Left colon (tissue), 2 donors: ENCODE results near the gene HIF3A. TPM values are rescaled to one million over a fixed set of nuclear protein-coding genes. Genes with fewer than 3 reads are reported as not detected.
A peak's percentile ranks its signal among the peaks of the same experiment; 100 is the strongest.
"Not testable (repeated sequence)": the region's sequence is repeated elsewhere in the genome, so short reads cannot be mapped to it uniquely, and the experiment has no call there.

Source experiments
- ATAC-seq: fragments of 200-7000 bp; cut with Tn5 transposase; one replicate; pipeline ENCODE4 v1.9.1; 2020; ENCODE audit warnings: mild to moderate bottlenecking, moderate library complexity
- DNase-seq, 2 donors: peaks; one replicate each; pipeline ENCODE4 v3.0.0-alpha.2; 2020
- intact Hi-C, 2 donors: fragments of 100-400 bp; cut with DNase I in 1 of 2; cut with micrococcal nuclease in 1 of 2; formaldehyde crosslinking; loops; one replicate each; pipeline versions ENCODE4 v1.11.2 to v1.14.0; 2022; cut with DNase I, micrococcal nuclease
- total RNA-seq, 2 donors: library from RNA; stranded (reverse); fragmentation: NEBNext Ultra II Directional; extraction: Animal tissue kit (Norgen Biotek cat#: 25700); gene quantifications; one replicate each; pipeline ENCODE4 v1.2.1, GENCODE V29; 2021
- donor health status: DM: no; HTN: no; CAD: no.
- donor health status: DM: yes; HTN: yes; CAD: no.

The HIF3A gene
- total RNA-seq, 2 donors from 2014 or later, result 12.0 to 14.6 TPM

DNA sequence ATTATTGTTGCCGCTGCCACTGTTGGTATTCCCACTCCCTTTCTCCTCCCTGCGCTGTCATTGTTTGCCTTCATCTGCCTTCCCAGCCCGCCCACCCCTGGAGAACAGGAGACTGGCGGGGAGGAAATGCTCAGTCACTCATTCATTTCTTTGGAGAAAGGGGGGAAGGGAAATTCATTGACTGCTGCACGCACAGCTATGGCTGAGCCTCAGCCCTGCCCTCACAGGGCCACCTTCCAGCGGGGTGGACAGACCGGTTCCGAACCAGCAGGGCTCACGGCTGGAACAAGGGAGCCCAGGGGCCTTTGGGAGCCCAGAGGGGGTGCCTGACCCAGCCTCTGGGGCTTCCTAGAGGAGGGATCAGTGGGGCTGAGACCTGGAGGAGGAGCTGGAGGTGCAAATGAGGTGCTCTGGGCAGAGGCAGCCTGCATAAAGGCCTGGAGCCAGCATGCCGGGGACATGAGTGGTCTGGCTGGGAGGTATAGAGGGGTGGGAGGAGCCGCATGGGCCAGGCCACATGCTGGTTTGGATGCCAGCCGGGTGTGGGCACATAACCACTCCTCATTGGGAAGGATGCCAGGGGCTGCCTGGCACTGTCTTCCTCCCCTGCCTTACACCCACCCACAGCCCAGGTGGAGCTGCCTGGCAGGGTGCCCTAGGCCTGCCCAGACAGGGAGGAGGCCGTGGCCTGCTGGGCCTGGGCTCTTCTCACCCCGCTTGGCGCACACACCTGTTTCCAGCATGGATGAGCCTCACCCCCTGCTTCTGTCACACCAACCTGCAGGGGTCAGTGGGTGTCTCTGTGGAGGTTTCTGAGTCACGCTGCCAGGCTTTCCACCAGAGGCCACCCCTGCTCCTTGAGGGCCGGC lies 76.9 kb downstream of the HIF3A start:
- intact Hi-C loops, result no loop called here

DNA sequence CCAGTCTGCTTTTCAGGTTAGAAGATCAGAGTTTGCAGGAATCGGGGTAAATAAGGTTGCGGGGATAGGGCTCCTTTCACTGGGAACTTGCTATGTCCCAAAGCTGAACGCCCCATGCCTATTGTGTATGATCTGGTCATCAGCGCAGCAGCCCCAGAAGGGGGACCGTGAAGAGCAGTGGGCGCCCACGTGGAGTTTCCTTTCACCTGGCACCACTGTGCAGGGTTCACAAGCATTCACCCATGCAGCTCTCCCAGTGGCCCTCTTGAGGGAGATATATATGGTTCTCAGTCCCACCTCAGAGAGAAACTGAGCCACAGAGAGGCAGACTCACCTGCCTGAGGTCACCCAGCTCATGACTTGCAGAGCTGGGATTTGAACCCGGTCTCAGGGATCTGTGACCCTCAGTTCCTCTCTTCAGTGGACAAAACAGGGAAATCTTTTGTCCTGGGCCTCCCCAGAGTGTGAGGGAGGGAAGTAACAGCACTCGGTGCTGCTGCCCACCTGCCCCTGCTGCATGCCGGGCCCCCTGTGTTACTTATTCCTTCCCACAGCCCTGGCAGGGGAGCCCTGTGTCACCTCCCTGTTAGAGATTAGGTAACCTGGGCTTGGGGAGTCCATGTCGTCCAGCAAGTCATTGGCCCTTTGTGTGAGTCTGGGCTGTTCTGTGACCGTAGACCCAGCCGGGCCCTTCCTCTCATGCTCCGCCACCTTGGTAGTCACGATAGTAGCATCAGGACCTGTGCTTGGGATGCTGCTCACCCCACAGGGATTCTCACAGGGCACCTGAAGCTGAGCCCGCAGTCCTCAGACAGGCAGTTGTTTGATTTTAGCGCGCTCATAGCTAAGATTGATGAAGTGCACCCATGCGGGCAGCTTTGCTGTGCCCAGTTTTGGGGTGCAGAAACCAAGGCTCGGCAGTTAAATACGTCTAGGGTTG lies 78.0 kb downstream of the HIF3A start:
- no peak for DNase-seq
- intact Hi-C loops, result no loop called here
- ATAC-seq, result no peak

More for the DNA sequence above, 76.9 kb downstream of the HIF3A start:
- ATAC-seq, result peak; percentile 95
- DNase-seq, result peak; percentile 94 to 97

DNA sequence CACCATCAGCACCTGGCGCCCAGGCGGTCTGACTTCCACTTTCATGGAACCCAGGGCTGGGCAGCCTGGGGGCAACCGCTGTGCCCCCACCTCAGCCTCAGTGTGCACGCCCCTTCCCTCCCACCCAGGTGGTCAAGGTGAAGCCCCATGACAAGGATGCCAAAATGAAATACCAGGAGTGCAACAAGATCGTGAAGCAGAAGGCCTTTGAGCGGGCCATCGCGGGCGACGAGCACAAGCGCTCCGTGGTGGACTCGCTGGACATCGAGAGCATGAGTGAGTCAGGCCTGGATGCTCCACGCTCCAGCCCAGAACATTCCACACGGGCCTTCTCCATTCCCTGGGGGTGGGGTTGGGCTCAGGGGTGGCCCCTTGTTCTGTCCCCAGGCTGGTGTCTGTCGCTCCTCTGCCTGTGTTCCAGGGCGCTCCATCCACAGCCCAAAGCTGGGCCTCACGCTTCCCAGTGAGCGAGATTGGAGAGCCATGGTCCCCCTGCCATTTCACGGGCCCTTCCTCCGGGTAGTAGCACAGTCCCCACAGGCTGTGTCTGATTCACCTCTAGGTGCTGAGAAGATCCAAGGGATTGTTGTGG lies 78.7 kb downstream of the HIF3A start:
- DNase-seq, ATAC-seq, intact Hi-C loops: not testable (repeated sequence)

DNA sequence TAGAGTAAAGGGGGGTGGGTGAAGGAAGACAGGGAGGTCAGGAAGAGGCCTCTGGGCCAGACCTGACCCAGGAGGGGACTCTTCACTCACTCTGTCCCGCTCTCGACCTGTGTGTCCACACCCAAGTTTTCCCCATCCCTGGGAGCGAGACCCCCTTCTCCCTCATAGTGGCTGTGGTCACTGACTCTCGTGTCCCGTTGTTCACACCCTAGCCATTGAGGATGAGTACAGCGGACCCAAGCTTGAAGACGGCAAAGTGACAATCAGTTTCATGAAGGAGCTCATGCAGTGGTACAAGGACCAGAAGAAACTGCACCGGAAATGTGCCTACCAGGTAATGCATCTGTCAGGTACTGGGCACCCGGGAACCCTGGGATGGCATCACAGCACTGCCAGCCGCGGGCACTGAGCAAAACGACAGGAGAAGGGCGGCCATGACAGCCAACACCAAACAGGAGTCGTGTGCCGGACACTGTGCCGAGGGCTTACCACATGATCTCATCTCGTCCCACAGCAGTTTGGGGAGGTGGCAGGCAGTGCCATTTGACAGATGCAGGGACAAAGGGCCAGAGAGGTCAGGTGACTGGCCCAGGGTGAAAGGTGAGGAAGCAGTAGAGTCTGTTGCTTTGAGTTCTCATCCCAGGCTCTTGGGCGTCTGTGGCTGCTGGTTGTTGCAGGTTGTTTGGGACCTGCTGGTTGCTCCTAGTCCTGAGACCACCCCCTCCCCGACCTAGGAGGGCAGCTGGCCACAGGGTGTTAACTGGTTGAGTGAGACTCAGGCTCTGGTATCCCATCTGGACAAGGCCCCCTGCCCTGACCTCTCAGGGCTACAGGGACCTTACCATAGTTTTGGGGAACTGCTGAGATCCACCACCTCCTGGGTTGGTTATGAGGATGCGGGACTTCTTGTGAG lies 79.7 kb downstream of the HIF3A start:
- no peak for DNase-seq
- ATAC-seq, result no peak
- intact Hi-C loops, result no loop called here

DNA sequence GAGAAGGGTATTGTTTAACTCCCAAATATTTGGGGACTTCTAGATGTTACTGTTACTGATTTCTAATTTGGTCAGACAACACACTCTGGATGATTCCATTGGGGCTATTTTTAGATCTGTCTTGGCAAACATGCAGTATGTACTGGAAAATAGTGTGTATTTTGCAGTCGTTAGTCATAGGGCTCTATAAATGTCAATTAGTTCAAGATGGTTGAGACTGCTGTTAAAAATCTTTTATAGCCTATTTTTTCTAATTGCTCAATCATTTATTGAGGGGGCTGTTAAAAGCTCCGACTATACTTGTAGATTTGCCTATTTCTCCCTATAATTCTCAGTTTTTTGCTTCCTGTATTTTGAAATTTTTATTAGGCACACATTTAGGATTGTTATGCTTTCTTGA lies 81.4 kb downstream of the HIF3A start:
- ATAC-seq, result no peak
- intact Hi-C loops, result no loop called here

DNA sequence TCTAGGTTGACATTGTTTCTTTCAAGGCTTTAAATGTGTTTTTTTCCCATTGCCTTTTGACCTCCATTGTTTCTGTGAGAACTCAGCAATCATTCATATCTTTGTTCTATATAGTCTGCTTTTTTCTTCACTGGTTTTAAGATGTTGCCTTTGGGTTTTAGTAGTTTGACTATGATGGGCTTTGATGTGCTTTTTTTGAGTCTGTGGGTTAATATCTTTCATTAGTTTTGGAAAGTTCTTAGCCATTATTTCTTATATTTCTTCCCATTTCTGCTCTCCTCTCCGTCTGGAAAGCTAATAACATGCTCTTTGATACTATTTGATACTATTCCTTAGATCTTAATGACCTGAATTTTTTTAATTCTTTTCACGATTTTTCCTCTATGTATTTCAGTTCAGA lies 83.8 kb downstream of the HIF3A start:
- DNase-seq (no peak), ATAC-seq (no peak)
- intact Hi-C loops, result no loop called here

More for the DNA sequence above, 81.4 kb downstream of the HIF3A start:
- DNase-seq, result no peak

DNA sequence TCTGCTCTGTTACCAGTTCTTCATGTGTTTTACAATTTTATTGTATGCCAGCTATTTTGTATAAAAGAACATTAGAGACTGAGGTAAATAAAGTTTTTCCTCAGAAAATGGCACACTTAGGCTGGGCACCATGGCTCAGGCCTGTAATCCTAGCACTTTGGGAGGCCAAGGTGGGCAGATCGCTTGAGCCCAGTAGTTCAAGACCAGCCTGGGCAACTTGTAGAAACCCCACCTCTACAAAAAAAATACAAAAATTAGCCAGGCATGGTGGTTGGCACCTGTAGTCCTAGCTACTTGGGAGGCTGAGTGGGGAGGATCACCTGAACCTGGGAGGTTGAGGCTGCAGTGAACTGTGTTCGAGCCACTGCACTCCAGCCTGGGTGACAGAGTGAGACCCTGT lies 84.5 kb downstream of the HIF3A start:
- no peak for ATAC-seq
- intact Hi-C loops, result no loop called here
- DNase-seq, result no peak

DNA sequence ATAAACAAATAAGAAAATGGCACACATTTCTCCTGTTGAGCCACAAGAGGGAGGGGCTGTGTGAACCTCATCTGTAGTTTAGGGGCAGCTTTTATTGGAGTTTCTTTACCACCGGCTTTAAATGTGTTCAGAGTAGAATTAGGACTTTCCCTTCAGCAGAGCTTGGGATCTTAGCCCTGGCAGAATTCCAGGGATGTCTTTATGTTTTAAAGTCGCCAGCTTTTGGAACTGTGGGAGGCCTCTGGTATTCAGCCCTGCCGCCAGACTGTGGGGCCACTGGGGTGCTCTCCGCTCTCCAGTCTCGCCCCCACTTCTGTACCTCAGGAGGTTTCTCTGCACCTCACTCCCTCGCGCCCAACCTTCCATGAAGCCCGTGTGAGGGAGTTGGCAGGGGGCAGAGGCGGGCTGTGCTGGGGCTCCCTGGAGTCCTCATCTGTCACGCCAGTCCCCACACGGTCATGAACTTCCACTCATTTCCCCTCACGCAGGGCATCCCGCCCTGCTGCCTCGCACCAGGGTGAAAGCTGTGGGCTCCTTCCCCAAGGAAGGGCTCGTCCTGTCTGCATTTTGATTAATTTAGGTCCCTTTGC lies 85.0 kb downstream of the HIF3A start:
- ATAC-seq (no peak), DNase-seq (no peak)
- intact Hi-C loops, result no loop called here

DNA sequence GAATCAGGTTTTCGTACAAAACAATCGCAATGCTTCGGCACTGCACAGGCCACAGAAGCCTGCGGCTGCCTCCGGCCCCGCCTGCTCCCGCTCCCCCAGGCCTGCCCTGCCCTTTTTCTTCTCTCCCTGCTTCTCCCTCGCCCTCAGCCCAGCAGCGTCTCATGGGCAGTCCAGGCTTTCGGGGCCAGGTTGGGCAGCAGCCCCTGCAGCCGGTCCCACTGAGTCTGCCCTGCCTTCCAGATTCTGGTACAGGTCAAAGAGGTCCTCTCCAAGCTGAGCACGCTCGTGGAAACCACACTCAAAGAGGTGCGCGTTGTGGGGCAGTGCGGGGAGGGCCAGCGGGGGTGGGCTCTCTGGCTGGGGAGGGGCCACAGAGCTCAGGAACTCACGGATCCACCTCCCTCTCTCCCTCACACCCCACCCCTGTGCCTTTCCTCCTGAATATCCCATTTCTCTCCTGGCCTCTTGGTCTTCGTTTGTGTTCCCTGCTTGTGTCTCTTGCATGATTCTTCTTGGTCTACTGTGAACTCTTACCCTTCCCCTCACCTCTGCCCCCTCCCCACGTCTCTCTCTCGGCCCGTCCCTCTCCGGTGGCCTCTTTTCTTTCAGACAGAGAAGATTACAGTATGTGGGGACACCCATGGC lies 86.5 kb downstream of the HIF3A start:
- ATAC-seq (no peak), DNase-seq (no peak)
- intact Hi-C loops, result no loop called here

DNA sequence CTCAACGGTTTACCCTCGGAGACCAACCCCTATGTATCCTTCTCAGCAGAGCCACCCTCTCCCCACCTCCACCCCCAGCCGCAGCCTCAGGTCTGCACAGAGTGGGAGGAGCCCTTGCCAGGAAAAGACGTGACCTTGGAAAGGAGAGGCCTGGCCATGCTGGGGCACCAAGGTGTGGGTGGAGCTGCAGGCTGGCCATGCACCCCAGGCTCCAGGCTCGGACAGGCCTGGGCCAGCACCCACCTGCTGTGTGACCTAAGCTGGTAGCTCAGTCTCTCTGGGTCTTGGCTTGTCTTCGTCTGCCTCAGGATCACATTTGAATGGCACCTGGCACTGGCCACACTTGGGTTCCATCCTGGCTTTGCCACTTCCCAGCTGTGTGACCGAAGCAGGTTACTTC lies 87.0 kb downstream of the HIF3A start:
- ATAC-seq (no peak), DNase-seq (no peak)
- intact Hi-C loops, result no loop called here

DNA sequence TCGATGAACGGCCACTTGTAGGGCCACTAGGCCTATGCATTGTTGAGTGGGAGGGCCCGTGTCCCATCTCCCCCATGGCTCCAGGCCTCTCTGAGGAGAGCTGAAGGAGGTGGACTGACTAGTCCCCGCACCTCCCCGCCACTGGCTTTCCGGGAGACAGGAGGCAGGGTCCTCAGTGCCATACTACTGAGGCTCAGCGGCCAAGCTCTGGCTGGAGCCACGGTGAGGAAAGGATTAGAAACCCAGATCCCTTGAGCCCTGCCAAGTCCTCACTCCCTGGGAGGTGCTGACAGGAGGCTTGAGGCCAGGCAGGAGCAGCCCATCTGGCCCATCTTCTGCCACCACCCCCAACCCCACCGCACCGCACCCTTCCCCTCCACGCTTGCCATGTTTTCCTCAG lies 87.6 kb downstream of the HIF3A start:
- intact Hi-C loops, result no loop called here
- no peak for ATAC-seq
- no peak for DNase-seq

DNA sequence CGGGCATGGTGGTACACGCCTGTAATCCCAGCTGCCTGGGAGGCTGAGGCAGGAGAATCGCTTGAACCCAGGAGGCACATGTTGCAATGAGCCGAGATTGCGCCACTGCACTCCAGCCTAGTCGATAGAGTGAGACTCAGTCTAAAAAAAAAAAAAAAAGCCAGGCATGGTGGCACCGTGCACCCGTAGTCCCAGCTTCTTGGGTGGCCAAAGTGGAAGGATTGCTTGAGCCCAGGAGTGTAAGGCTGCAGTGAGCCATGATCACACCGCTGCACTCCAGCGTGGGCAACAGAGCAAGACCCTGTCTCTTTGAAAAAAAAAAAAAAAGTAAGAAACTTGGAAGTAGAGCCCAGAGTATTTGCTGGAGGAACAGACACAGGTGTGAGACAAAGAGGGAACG lies 88.8 kb downstream of the HIF3A start:
- intact Hi-C loops, result no loop called here
- ATAC-seq (no peak), DNase-seq (no peak)

DNA sequence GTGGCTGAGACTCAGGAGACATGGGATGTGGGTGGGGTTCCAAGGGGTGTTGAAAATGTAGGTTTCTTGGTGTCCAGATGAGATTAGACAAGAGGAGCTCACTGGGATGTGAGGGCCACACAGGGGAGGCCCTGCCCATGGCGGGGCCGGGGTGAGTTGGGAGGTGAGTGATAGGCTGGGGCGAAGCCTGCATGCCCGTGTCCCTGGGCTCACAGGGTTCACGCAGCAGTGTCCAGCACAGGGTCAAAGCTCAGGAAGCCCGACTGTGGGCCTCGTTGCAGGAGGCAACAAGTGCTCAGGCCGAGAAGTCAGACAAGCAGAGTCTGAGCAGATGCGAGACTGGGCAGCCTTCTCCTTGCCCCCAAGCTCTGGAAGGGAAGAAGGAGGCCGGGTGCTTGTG lies 89.3 kb downstream of the HIF3A start:
- ATAC-seq (no peak), DNase-seq (no peak)
- intact Hi-C loops, result no loop called here

DNA sequence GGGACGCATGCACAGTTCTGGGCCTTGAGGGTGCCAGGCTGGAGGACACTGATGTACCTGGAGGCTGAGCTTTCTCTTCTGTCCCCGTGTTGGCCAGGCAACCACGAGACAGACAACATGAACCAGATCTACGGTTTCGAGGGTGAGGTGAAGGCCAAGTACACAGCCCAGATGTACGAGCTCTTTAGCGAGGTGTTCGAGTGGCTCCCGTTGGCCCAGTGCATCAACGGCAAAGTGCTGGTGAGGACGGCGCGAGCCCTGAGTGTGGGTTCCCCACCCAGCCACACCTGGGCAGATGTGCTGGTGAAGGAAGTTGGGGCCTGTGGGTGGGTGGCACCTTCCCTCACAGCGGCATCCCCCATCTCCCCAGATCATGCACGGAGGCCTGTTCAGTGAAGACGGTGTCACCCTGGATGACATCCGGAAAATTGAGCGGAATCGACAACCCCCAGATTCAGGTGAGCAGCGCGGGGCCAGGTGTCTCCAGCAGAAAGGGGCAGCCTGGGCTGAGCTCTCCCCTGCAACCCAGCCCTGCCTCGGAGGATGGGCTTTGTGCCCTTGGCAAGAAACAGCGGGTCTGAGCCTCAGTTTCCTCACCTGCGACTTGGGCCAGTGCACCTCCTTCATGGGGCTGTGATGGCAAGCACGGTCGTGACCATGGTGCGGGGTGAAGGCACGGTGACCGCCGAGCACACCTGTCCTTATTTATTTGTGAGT lies 90.3 kb downstream of the HIF3A start:
- DNase-seq, result no peak
- ATAC-seq, result no peak
- intact Hi-C loops, result no loop called here

DNA sequence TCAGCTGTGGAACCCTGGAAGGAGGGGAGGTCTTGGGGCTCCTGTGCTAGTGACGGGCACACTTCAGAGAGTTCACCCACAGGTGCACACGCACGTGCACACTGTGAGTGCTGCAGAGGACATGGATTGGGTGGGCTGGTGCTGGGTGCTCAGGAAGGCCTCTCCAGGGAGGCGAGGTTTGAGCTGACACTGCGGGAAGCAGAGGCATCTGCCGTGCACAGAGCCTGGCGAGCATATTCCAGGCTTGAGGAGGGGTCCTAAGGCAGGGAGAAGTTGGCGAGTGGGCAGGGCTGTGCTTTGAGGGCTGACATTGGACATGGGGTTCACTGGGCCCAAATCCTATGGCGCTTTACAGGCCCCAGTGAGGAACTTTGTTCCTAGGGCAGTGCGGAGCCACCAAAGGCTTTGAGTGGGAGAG lies 90.9 kb downstream of the HIF3A start:
- ATAC-seq (no peak), DNase-seq (no peak)
- intact Hi-C loops, result no loop called here

DNA sequence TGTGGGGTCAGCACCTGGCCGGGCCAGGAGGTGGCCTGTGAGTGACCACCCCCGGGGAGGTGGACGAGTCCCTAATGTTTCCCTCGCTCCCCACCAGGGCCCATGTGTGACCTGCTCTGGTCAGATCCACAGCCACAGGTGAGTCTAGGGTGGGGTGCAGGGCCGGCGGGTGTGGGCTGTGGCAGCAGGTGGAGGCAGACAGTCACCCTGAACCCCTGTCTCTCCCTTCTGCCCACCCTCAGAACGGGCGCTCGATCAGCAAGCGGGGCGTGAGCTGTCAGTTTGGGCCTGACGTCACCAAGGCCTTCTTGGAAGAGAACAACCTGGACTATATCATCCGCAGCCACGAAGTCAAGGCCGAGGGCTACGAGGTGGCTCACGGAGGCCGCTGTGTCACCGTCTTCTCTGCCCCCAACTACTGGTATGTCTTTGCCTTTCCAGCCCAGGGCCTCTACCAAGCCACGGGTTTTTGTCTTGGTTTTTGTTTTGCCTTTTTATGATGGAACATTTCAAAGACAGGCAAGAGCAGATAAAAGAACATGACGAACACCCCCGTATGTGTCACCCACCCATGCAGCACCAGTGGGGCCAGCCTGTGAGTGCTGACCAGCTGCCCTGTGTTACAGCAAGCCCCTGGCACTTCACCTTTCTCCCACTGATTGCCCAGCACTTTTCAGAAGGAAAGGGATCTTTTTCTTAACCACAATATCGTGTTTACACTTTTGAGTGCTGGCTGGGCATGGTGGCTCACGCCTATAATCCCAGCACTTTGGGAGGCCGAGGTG lies 91.7 kb downstream of the HIF3A start:
- no peak for ATAC-seq

More for the DNA sequence above, 91.7 kb downstream of the HIF3A start:
- DNase-seq, result no peak
- intact Hi-C loops, result no loop called here
